Astrocyte of the spinal cord (primary cell): Measurements from ENCODE around the gene SYTL3.

ENCODE experiments used
- DNase-seq: peaks from one replicate; pipeline ENCODE4 v3.0.0; 2011; ENCODE audit warnings: low read depth, low spot score
- H3K4me3 ChIP-seq: 2 replicates; pipeline ENCODE4 v1.5.1; 2011; ENCODE audit warnings: low read depth, mild to moderate bottlenecking, low read length, moderate library complexity
- in situ Hi-C: cut with HindIII; loops from 2 replicates; pipeline ENCODE4 v1.10.0; 2017; ENCODE audit warnings: low sequenced_read_pairs
- TF ChIP-seq, protein P1 (sequence below): IDR thresholded peaks from 2 replicates; pipeline ENCODE4 v1.5.1; 2012; ENCODE audit warnings: low read depth, mild to moderate bottlenecking, low read length, inconsistent platforms

Gene SYTL3

DNA sequence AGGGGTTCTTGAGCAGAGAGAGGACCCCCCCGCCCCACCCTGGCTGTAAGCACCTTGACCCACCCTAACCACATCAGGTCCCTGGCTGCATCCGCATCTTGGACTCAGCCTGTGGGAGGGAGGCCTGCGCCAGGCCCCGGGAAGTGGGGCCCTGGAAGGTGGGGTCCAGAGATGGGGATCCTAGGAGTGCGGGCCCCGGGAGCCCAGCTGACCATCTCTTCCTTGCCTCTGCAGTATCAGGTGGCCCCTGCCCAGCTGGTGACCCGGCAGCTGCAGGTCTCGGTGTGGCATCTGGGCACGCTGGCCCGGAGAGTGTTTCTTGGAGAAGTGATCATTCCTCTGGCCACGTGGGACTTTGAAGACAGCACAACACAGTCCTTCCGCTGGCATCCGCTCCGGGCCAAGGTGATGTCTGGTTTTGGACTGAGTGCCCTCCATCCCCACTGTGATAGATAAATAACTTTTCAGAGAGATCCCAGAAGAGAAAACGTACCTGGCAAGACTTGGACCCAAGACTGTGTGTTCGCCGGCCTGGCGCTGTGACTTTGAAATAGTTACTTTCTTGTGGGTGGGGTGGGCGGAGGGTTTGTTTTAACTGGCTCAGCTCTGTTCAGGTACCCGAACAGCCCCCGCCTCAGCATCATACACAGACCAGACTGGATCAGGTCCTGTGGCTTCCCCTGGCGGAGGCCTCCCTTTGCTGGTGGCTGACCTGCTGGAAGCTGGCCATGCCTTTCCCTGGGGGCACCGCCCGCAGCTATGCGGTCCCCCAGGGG is 107.3 kb downstream of the SYTL3 start:
- in situ Hi-C loops: no loop called here
- no peak overlapping the region for H3K4me3 ChIP-seq
- DNase-seq: no peak
- TF ChIP-seq, protein P1, sequence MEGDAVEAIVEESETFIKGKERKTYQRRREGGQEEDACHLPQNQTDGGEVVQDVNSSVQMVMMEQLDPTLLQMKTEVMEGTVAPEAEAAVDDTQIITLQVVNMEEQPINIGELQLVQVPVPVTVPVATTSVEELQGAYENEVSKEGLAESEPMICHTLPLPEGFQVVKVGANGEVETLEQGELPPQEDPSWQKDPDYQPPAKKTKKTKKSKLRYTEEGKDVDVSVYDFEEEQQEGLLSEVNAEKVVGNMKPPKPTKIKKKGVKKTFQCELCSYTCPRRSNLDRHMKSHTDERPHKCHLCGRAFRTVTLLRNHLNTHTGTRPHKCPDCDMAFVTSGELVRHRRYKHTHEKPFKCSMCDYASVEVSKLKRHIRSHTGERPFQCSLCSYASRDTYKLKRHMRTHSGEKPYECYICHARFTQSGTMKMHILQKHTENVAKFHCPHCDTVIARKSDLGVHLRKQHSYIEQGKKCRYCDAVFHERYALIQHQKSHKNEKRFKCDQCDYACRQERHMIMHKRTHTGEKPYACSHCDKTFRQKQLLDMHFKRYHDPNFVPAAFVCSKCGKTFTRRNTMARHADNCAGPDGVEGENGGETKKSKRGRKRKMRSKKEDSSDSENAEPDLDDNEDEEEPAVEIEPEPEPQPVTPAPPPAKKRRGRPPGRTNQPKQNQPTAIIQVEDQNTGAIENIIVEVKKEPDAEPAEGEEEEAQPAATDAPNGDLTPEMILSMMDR: no peak

GRCh38 chr6:158757753-158758090 is 107.9 kb downstream of the SYTL3 start:
- no peak for DNase-seq
- TF ChIP-seq, protein P1: no peak
- in situ Hi-C loops: no loop called here
- H3K4me3 ChIP-seq: no peak overlapping the region

DNA sequence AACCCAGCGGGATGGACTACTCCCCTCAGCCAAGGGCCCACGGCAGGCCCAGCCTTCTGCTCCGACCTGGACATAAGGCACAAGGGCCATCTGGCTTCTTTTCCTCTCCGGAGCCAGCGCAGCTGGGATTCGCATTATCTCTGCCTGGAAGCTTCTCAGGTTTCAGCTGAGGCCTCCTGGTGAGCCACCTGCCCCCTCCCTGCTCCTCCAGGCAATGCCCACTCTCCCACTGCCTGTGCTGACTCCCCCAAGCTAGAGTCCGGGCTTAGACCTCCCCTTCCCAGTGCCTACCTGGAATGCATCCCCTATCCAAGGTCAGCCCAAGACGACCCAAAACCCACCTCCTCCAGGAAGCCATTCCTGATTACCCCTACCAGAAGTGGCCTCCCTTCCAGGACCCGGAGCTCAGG is 108.6 kb downstream of the SYTL3 start:
- TF ChIP-seq, protein P1: no peak
- no peak overlapping the region for H3K4me3 ChIP-seq
- in situ Hi-C loops: no loop called here
- DNase-seq: no peak

GRCh38 chr6:158758941-158759479 is 109.2 kb downstream of the SYTL3 start:
- no peak overlapping the region for H3K4me3 ChIP-seq
- DNase-seq: no peak
- TF ChIP-seq, protein P1: no peak
- in situ Hi-C loops: no loop called here

DNA sequence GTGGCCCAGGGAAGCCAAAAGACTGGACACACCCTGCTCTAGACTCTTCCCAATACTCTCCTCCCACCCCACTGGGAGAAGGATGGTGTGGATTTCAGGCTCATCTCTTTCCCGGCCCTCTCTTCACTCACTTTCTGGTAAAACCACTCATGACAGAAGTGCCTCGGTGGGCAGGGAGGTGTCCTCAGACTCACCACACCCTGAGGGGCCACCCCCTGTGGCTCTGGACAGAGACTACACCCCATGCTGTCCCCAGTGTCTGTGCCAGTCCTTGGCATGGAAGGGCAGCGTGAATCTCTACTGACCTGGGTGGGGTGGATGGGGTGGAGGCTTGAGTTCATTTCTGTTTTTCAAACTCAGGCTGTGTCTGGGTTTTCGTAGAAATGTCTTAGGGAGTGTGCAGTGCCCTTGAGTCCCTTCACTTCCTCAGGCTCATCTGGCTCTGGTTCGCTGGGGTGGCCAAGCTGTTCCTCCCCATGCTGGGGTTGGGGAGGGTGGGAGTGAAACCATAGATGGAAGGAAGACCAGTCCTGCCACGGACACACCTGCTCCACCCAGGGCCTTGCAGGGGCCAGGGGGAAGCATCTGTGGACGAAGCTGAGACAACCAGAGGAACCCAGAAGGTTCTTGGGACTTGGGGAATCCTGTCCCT is 110.2 kb downstream of the SYTL3 start:
- in situ Hi-C loops: no loop called here

GRCh38 chr6:158760618-158761250 is 110.9 kb downstream of the SYTL3 start:
- TF ChIP-seq, protein P1: no peak
- in situ Hi-C loops: no loop called here
- no peak for DNase-seq
- no peak overlapping the region for H3K4me3 ChIP-seq

More for the DNA sequence above, 110.2 kb downstream of the SYTL3 start:
- TF ChIP-seq, protein P1: no peak
- DNase-seq: no peak
- H3K4me3 ChIP-seq: no peak overlapping the region
